Fibroblast of skin of right biceps (primary cell): ENCODE results near the gene UVSSA.
A peak's percentile ranks its signal among the peaks of the same experiment; 100 is the strongest.

ENCODE experiments used
- DNase-seq: peaks from one replicate; pipeline ENCODE4 v3.0.0-alpha.2; 2013

Gene UVSSA

DNA sequence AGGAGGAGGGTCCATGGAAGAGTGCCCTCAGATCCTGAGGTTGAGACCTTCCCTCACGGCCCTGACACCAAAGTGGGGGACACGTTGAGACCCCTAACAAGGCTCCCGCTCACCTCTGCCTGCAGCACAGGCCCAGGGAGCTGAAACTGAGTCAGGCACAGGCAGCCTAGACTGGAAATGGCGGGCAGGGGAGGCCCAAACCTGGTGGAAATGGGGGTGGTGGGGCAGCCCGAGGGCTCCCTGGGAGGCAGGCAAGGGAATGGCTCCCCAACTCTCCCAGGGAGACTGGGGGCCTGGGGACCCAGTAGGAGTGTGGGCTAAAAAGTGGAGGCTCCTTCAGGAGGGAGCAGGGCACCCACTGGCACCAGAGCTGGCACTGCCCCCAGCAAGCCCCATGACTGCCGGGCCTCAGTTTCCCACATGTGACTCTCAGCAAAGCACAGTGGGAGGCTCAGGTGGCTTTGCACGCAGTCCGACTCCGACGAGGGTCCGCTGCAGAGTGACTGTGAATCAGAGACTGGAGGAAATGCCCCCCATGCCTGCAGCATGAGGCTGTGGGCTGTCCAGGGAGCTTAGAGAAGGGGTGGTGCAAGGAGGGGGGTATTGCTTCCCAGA lies 53.3 kb downstream of the UVSSA start:
- no peak for DNase-seq

GRCh38 chr4:1400831-1401408 lies 53.9 kb downstream of the UVSSA start:
- no peak for DNase-seq

DNA sequence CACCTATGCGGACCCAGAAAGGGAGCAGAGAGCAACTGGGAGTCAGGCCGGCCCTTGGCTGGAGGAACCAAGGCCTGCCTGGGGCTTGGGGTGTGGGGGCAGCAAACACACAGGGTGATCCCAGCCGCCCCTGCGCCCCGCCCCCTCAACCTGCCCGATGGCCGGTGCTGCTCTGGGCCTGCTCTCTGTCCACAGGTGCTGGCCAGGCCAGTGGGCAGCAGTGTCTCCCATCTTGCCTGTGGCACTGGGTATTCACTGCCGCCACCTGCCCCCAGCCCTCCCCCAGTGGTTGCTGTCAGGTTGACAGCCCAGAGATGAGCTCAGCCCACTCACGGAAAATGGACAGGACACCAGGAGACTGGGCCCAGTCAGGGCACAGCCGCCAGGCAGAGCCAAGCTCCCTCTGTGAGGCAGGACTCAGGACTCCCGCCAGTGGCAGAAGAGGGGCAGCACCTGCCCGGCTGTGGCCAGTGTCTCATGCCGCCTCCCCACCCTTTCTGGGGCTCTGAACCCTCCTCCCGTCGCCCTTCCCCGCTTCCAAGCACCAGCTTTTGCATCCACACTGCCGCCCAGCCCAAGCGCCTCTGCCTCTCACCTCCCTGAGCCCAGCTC lies 54.5 kb downstream of the UVSSA start:
- no peak for DNase-seq

- DNase-seq: no peak
Measured at GRCh38 chr4:1402021-1402515, 55.1 kb downstream of the UVSSA start.

- DNase-seq: no peak
Measured at GRCh38 chr4:1402516-1403091, 55.6 kb downstream of the UVSSA start.

- no peak for DNase-seq
Measured at GRCh38 chr4:1403177-1403583, 56.2 kb downstream of the UVSSA start.

DNA sequence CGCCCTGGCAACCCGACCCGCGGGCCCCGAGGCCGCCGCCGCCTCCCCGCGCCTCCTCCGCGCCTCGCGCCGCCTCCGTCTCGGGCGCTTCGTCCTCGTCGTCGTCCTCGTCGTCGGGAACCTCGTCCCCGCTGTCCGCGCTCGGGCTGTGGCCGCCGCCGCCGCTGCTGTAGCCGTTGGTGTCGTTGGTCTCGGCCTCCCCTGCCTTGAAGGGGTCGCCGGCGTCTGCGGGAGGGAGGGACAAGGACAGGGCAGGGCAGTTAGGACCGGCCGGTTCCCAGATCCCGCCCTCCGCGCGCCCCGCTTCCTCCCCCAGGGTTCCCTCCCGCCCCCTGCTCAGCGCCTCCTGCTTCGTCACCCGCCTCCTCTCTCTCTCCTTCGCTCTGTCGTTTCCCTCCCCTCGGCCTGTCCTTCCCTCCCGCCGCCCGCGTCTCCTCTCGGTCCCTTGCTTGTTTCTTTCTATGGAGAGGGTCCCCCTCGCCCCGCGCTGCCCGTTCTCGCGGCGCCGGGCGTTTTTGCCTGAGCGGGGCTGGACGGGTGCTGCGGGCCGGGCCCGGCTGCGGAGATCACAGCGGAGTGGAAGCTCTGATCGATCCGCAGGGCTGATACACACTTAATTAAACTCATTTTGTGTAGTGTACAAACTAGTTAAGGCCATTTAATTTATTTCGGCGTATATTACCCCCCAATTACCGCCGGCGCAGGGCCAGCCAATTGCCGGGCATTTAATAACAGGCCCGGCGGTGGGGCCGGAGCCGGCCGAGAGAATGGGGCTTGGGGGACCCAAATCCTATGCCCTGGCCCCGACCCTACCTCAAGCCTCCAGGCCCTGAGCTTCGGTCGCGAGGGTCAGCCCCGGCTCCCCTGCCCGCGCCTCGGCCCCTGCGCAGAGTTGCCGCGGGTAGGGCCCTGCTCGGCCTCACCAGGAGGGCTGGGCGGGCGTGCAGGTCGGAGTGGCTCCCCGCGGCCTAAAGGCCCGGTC lies 56.9 kb downstream of the UVSSA start:
- no peak for DNase-seq

GRCh38 chr4:1404573-1405253 lies 57.7 kb downstream of the UVSSA start:
- no peak for DNase-seq

DNA sequence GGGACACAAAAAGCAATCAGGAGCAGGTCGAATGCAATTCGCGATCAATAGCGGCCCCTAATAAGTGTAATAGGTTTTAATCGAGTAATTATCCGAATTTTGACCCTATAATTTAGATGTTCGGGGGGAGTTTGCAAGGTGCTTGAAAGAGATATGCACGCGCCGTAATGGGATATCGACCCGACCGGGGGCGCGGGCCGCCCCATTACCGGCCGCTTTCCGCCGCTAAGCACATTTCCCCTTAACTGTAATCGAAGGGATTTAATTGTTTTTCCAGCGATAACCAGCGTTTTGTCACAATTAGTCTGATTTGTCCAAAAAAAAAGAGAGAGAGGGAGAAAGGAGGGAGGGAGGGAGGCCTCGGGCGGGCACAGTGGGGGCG lies 58.2 kb downstream of the UVSSA start:
- no peak for DNase-seq

DNA sequence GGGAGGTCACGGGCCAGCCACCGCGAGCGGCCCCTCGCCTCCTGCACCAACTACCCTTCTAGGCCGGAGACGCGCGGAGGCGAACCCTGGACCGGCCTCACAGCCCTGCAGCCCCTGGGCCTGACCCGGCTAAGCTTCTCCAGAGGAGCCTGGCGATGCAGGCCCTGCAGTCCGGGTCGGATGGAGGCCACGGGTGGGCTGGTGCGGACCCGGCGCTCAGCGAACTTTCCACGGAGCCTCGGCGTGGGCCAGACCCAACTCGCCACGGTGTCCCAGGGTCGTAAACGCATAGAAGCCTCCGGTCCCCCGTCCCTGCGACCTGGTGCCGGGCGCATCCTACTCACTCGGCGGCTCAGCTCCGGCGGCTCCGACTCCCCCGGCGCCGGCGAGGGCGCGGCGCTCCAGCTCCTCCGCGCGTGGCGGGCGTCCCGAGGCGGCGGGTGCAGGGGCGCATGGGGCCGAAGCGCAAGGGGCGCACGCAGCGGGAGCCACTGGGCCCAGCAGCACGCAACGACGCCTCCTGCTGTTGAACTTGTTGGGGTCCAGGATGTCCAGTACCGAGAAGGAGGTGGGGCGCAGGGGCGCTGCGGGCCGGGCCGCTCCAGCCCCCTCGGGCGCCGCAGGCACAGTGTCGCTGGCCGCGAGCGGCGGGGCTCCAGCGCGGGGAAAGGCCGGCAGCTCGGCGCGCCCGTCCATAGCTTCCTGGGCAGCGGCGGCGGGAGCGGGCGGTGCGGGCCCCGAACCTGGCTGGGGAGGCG lies 58.8 kb downstream of the UVSSA start:
- DNase-seq: no peak

- DNase-seq: no peak
Measured at GRCh38 chr4:1406394-1406980, 59.5 kb downstream of the UVSSA start, which contains the start of gene NKX1-1. Gene NKX1-1 (minus strand): TSS chr4:1406442. CDS start chr4:1406442, 0 bp downstream.

GRCh38 chr4:1406981-1407656 lies 60.1 kb downstream of the UVSSA start:
- no peak for DNase-seq

DNA sequence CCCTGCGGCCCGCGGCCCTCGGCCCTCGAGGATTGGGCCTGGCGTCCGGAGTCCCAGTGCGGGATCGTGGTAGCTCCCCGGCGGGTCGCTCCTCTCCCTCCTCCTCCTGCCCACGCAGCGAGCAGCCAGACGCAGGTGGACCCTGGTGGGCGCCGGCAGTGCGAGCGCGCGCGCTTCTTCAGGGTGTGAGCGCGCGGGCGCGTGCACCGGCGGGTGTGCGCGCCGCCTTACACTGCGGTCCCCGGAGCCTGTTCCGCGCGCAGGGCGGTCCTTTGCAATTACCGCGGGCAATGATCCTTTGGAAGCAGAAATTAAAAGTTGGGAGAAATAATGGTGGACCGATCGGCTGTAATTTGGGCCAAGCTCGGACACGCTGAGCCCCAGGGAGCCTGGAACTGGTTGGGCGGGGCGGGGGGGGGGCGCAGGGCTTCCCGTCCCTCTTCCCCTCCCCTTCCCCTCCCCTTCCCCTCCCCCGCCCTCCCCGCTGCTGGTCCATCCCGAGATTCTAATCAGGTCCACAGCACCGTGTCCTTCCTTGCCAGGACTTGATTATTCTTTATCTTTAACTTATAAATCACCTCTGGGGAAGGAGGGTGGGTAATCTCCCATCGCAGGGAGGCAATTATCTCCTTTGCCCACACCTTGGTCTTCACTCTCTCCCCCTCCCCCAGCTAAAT lies 60.8 kb downstream of the UVSSA start:
- DNase-seq: no peak

DNA sequence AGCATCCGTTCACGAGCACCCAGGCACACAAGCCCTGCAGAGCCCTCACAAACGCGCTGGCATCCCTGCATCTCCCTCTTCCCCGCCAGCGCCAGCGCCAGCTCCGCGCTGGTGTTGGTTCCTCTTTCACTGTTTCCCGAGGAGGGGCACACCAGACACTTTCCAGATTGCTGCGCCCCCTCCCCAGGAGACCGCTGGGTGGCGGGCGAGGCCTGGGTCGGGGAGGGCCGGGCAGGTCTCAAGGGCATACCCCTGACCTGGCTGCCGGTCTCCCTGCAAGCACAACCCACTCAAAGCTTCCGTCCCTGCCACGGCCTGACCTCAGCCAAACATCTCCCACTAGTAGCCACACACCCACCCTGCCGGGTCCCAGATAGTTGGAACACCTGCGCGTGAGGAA lies 61.4 kb downstream of the UVSSA start:
- no peak for DNase-seq

GRCh38 chr4:1409079-1409478 lies 62.1 kb downstream of the UVSSA start:
- DNase-seq: no peak

- DNase-seq: no peak
Measured at GRCh38 chr4:1409491-1410425, 62.8 kb downstream of the UVSSA start.

DNA sequence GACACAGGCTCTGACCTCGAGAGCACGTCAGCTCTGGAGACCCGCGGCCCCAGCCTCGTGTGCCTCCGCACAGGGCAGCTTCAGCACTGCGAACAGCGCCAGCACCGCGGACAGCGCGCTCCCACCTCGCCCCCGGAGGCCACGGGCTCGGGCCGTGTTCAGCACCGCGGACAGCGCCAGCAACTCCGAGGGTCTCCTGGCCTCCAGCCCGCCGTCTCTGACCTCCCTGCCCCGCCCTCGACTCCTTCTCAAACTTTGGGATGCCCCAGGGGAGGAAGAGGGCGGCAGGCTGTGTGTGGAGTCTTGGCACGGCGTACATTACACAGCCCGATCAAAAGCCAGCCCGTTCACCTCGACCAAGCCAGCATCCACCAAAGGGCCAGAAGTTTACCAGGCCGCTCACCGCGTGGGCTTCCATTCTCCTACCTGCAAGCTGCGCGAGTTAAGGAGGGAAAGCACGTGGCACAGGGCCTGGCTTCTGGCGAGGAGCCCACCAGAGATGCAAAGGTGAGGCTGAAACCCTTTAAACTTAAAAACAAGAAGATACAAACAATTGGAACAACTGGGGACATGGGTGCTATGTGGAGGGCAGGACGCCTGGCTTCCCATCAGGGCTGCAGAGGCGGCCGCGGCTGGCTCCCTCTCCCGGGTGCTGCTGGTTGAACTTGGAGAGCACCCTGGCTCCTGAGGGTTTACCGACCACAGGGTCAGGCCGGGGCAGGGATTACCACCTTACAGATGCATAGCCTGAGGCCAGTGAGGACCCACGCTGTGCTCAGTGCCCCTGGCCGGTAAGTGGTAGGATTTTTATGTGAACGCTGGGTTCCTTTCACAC lies 63.7 kb downstream of the UVSSA start:
- peak; percentile 40 for DNase-seq
